Measurements from ENCODE around the gene WWC2.

- TF ChIP-seq ZNF274 (IDR thresholded peaks at IDR 0.05; ENCODE audit: low read depth, low read length) (no peak), SUZ12 (IDR thresholded peaks at IDR 0.05; ENCODE audit: extremely low read depth, insufficient read depth, insufficient read length) (no peak), YY1 (IDR thresholded peaks at IDR 0.05; ENCODE audit: insufficient read depth, insufficient read length) (no peak)
Observed at GRCh38 chr4:183165376-183165775, 66.3 kb downstream of the WWC2 start.
